K562 (cell line): Measurements from ENCODE around the gene PRPF6. TPM values are rescaled to one million over a fixed set of nuclear protein-coding genes. Genes with fewer than 3 reads are reported as not detected.
A peak's percentile ranks its signal among the peaks of the same experiment; 100 is the strongest.

Experiments used
- ATAC-seq: fragments of 200-7000 bp; cut with Tn5 transposase; 3 replicates; pipeline ENCODE4 v1.9.1; 2020; ENCODE audit warnings: moderate library complexity
- BruUV-seq: library from RNA; stranded (reverse); fragments of 400-500 nt; replicated peaks from 2 replicates; lab custom pipeline; 2021; lab: Mats Ljungman, UMichigan
- CTCF ChIA-PET: fragments of 300-600 bp; formaldehyde crosslinking; extraction: SDS; loops from one replicate; lab custom pipeline; 2021; ENCODE audit warnings: low intra/inter-chr PET ratio; lab: Yijun Ruan, JAX
- POLR2A ChIA-PET: fragments of 300-600, 350-650 bp; sonication (Branson Sonifier 250); formaldehyde crosslinking; extraction: SDS; loops from one replicate; lab custom pipeline; 2021; ENCODE audit warnings: antibody characterized with exemption, inconsistent platforms; lab: Yijun Ruan, JAX
- DNase-seq, 4 experiments: peaks; one replicate each; pipeline versions ENCODE4 v3.0.0 to v3.0.0-alpha.2; 2011 to 2018; ENCODE audit warnings: low spot score in 3 of 4, mixed read lengths in 3 of 4; ENCODE audit errors: extremely low read depth in 1 of 4
- FAIRE-seq: peaks from 2 replicates; lab custom pipeline; 2011; peaks lifted over from hg19 to GRCh38; lab: Jason Lieb, UNC
- H2AFZ ChIP-seq: 2 replicates; pipeline ENCODE4 v1.6.0; 2011; ENCODE audit warnings: low read depth, low read length, control low read depth, inconsistent platforms
- H3K27ac ChIP-seq: fragments of 200-600 bp; 3 replicates; pipeline ENCODE4 v1.8.0; 2011; ENCODE audit warnings: low read depth, mild to moderate bottlenecking, control low read depth, inconsistent platforms, low read length, moderate library complexity, mixed read lengths; ENCODE audit errors: extremely low read depth
- H3K27me3 ChIP-seq, 2 experiments: fragments of 300-600 bp in 1 of 2; 2 replicates in 1 of 2; 3 replicates in 1 of 2; pipeline versions ENCODE4 v1.6.0 to v1.8.0; 2011; ENCODE audit warnings: inconsistent platforms in 2 of 2, low read length in 2 of 2, mild to moderate bottlenecking in 1 of 2, mixed read lengths in 1 of 2, moderate library complexity in 1 of 2; ENCODE audit not compliant: control insufficient read depth in 2 of 2, insufficient read depth in 2 of 2
- H3K36me3 ChIP-seq: fragments of 300-600 bp; 3 replicates; pipeline ENCODE4 v1.8.0; 2011; ENCODE audit warnings: mild to moderate bottlenecking, low read length, inconsistent platforms; ENCODE audit not compliant: control insufficient read depth, insufficient read depth
- H3K4me1 ChIP-seq, 2 experiments: fragments of 200-600 bp in 1 of 2; replicated peaks in 1 of 2; 2 replicates in 1 of 2; 3 replicates in 1 of 2; pipeline versions ENCODE4 v1.5.1 to v1.8.0; 2011; ENCODE audit warnings: inconsistent platforms in 2 of 2, low read length in 2 of 2, mild to moderate bottlenecking in 1 of 2, mixed read lengths in 1 of 2, moderate library complexity in 1 of 2; ENCODE audit not compliant: control insufficient read depth in 2 of 2, insufficient read depth in 2 of 2
- H3K4me2 ChIP-seq: 2 replicates; pipeline ENCODE4 v1.6.1; 2011; ENCODE audit warnings: low read length, control low read depth, inconsistent platforms, mixed read lengths; ENCODE audit not compliant: insufficient read depth
- H3K4me3 ChIP-seq: fragments of 200-600 bp; sonication (generic), shearing (Covaris generic); 2 replicates; pipeline ENCODE4 v1.5.1; 2016; ENCODE audit warnings: control low read depth, inconsistent platforms
- H3K79me2 ChIP-seq: fragments of 200-600 bp; 3 replicates; pipeline ENCODE4 v1.8.0; 2011; ENCODE audit warnings: low read length, inconsistent platforms; ENCODE audit not compliant: control insufficient read depth, insufficient read depth
- H3K9ac ChIP-seq, 2 experiments: 2 replicates each; pipeline versions ENCODE4 v1.6.0 to v1.6.1; 2011; ENCODE audit warnings: low read depth in 2 of 2, low read length in 2 of 2, control low read depth in 1 of 2, inconsistent platforms in 1 of 2, mild to moderate bottlenecking in 1 of 2, mixed read lengths in 1 of 2; ENCODE audit not compliant: insufficient read depth in 1 of 2
- H3K9me1 ChIP-seq: one replicate; pipeline ENCODE4 v1.6.0; 2011; ENCODE audit warnings: inconsistent platforms, mild to moderate bottlenecking, low read length, moderate library complexity; ENCODE audit not compliant: control insufficient read depth, insufficient read depth
- H3K9me3 ChIP-seq: replicated peaks from 2 replicates; pipeline ENCODE4 v1.5.1; 2011; ENCODE audit warnings: low read depth, low read length, inconsistent platforms; ENCODE audit not compliant: control insufficient read depth, insufficient read depth
- H4K20me1 ChIP-seq: replicated peaks from 2 replicates; pipeline ENCODE4 v1.6.1; 2011; ENCODE audit warnings: low read length, inconsistent platforms, mixed read lengths; ENCODE audit not compliant: control insufficient read depth, insufficient read depth
- MAZ ChIP-seq, 2 experiments: fragments of 450-650 bp in 1 of 2; sonication (generic) in 1 of 2; formaldehyde crosslinking; IDR thresholded peaks in 1 of 2; conservative IDR thresholded peaks in 1 of 2; 2 replicates each; pipeline versions ENCODE4 v1.4.0 to v1.5.0; 2020; ENCODE audit warnings: mild to moderate bottlenecking in 1 of 2, missing genetic modification reagents in 1 of 2
- NR2F6 ChIP-seq: fragments of 450-650 bp; formaldehyde crosslinking; IDR thresholded peaks from 2 replicates; pipeline ENCODE4 v1.4.0; 2020; ENCODE audit warnings: mild to moderate bottlenecking
- ZNF146 ChIP-seq: IDR thresholded peaks from one replicate; pipeline ENCODE4 v1.6.1; 2018; ENCODE audit warnings: missing compliant biosample characterization; ENCODE audit not compliant: unreplicated experiment
- ZNF511 ChIP-seq: sonication (generic); formaldehyde crosslinking; IDR thresholded peaks from 2 replicates; pipeline ENCODE4 v1.8.0; 2022; ENCODE audit warnings: mild to moderate bottlenecking, missing genetic modification reagents
- WGBS: fragments of 100-300 bp; shearing (Covaris generic); methylation state at CpG from one replicate; pipeline ENCODE4 v1.1.6; 2016; ENCODE audit warnings: low coverage, mixed read lengths; ENCODE audit not compliant: insufficient coverage; ENCODE audit errors: missing lambda C conversion rate; 5-methylcytosine and 5-hydroxymethylcytosine counted together
- in situ Hi-C: fragments of 300-500 bp; cut with MboI; formaldehyde crosslinking; loops from 4 replicates; pipeline ENCODE4 v1.15.0; 2018; ENCODE audit warnings: inconsistent platforms, mixed read lengths
- intact Hi-C: fragments of 100-400 bp; cut with micrococcal nuclease; formaldehyde crosslinking; loops from 2 replicates; pipeline ENCODE4 v1.14.2; 2022
- polyA plus RNA-seq, 8 experiments: library from polyadenylated mRNA; depleted of rRNA in 4 of 8; stranded (reverse) in 5 of 8; unstranded in 3 of 8; fragments of >200 nt; fragmentation: Nextera tagmentation in 2 of 8; fragmentation: Illumina TruSeq in 1 of 8; extraction: Ambion mirVana in 2 of 8; extraction: Trizol in 1 of 8; gene quantifications; 2 replicates each; pipeline versions ENCODE4 v1.2.1 to v1.2.3, GENCODE V29; 2011 to 2014; ENCODE audit warnings: inconsistent platforms in 1 of 8, missing spikeins in 1 of 8
- total RNA-seq, 7 experiments: library from RNA; depleted of rRNA in 6 of 7; stranded (reverse); fragments of >200 nt in 6 of 7; fragmentation: Illumina TruSeq in 2 of 7; extraction: Trizol in 2 of 7; gene quantifications; 2 replicates each; pipeline versions ENCODE4 v1.2.1 to v1.2.3, GENCODE V29; 2011 to 2021; ENCODE audit warnings: low replicate concordance in 1 of 7

The PRPF6 gene
- total and polyA plus RNA-seq, 9 of the 15 experiments (the other 6 are each of a cell fraction or from before 2014, with no cell fraction given): 4.2 to 83.2 (median 59.9) TPM

- no peak overlapping the region for H3K27ac ChIP-seq
- H3K9me3 ChIP-seq: no peaks in the 10 kb centered on the region
- peaks cover 28% of the 10 kb centered on the region for H3K79me2 ChIP-seq
- 57% methylated on average over 4 of the region's 4 CpGs for WGBS
- H3K4me1 ChIP-seq: peaks cover 16 to 73% of the 10 kb centered on the region in 2 experiments; a peak in 4 of 5 replicates
- no peak for FAIRE-seq
- BruUV-seq: no TSS peak
- in situ Hi-C loops: no loop called here
- H3K9ac ChIP-seq: peak overlapping the region in 1 of 2 experiments; percentile 89; a peak in 2 of 4 replicates
- peaks cover 54% of the 10 kb centered on the region; the same call in 2 of the 3 replicates for H3K36me3 ChIP-seq
- peaks cover 13% of the 10 kb centered on the region; the same call in 1 of the 2 replicates for H4K20me1 ChIP-seq
- no peak overlapping the region for H2AFZ ChIP-seq
- no peak for TF ChIP-seq ZNF146 (CRISPR knock-in tag)
- no peak for TF ChIP-seq NR2F6 (CRISPR knock-in tag)
- TF ChIP-seq MAZ (CRISPR knock-in tag; conservative IDR thresholded peaks at IDR 0.05 in 1 of 2, IDR thresholded peaks at IDR 0.05 in 1 of 2): no peak
- no peak for TF ChIP-seq ZNF511
- no peak overlapping the region for H3K4me2 ChIP-seq
- no peaks in the 10 kb centered on the region for H3K27me3 ChIP-seq
- H3K4me3 ChIP-seq: no peak overlapping the region
- no peak for ATAC-seq
- DNase-seq: no peak
- CTCF ChIA-PET: no interaction called here
- POLR2A ChIA-PET: interaction anchor here (1.7 kb wide), 1 partner anchor 10 kb away, joined by 6 read pairs; no protein-coding TSS in a partner anchor
- H3K9me1 ChIP-seq: peaks cover 4% of the 10 kb centered on the region
- intact Hi-C loops: loop anchor here (5.0 kb wide), 1 partner anchor 251 kb away; the partner anchor contains the start of genes ARFRP1 and ZGPAT
Observed at GRCh38 chr20:63958471-63958870, 22.5 kb upstream of the PRPF6 start.
